ENCODE results near the gene ANKRD49. TPM values are rescaled to one million over a fixed set of nuclear protein-coding genes. Genes with fewer than 3 reads are reported as not detected.
"Not testable (repeated sequence)": the region's sequence is repeated elsewhere in the genome, so short reads cannot be mapped to it uniquely, and the experiment has no call there.

ANKRD49 gene
- total RNA-seq, 2 experiments from 2014 or later = 19.9 to 25.2 TPM

- H3K27me3 Mint-ChIP-seq (ENCODE audit: low read depth) = no peaks in the 10 kb centered on the region
- no peak overlapping the region for H3K4me3 Mint-ChIP-seq
- DNase-seq (no peak), ATAC-seq (no peak)
- CTCF ChIA-PET = no interaction called here
- H3K4me1 Mint-ChIP-seq (ENCODE audit: low read depth) = peaks cover 17% of the 10 kb centered on the region
- H3K36me3 Mint-ChIP-seq (ENCODE audit: low read depth) = peaks cover 53% of the 10 kb centered on the region
- H3K27ac Mint-ChIP-seq = no peak overlapping the region
- POLR2A ChIA-PET = no interaction called here
- H3K9me3 Mint-ChIP-seq (ENCODE audit: insufficient read depth) = no peaks in the 10 kb centered on the region
These were observed 24.4 kb upstream of the ANKRD49 start for GRCh38 chr11:94469416-94469815.

- Mint-ChIP-seq H3K36me3 (ENCODE audit: low read depth) (peaks cover 54% of the 10 kb centered on the region), H3K27ac (peak overlapping the region; percentile 71), H3K4me1 (ENCODE audit: low read depth) (peaks cover 27% of the 10 kb centered on the region), H3K4me3 (peak overlapping the region; percentile 27), H3K27me3 (ENCODE audit: low read depth) (no peaks in the 10 kb centered on the region), H3K9me3 (ENCODE audit: insufficient read depth) (no peaks in the 10 kb centered on the region)
- DNase-seq (peak; percentile 76), ATAC-seq (peak; percentile 82)
- ChIA-PET CTCF (no interaction called here), POLR2A (interaction anchor here (1.0 kb wide), 2 partner anchors 21 to 690 kb away, joined by 3 to 6 read pairs; partner anchors contain the start of genes ANKRD49 and MRE11)
These were observed 20.6 kb upstream of the ANKRD49 start for GRCh38 chr11:94472916-94473799.

GRCh38 chr11:94477624-94478023, 16.2 kb upstream of the ANKRD49 start:
- H3K9me3 Mint-ChIP-seq (ENCODE audit: insufficient read depth) = no peaks in the 10 kb centered on the region
- no peak overlapping the region for H3K27ac Mint-ChIP-seq
- peaks cover 27% of the 10 kb centered on the region for H3K4me1 Mint-ChIP-seq (ENCODE audit: low read depth)
- H3K36me3 Mint-ChIP-seq (ENCODE audit: low read depth) = peaks cover 52% of the 10 kb centered on the region
- H3K4me3 Mint-ChIP-seq = no peak overlapping the region
- H3K27me3 Mint-ChIP-seq (ENCODE audit: low read depth) = no peaks in the 10 kb centered on the region
- POLR2A ChIA-PET = no interaction called here
- CTCF ChIA-PET = interaction anchor here (1.0 kb wide), 1 partner anchor 51 kb away, joined by 3 read pairs; no protein-coding TSS in a partner anchor
- ATAC-seq (no peak), DNase-seq (no peak)

- Mint-ChIP-seq H3K27me3 (ENCODE audit: low read depth) (no peaks in the 10 kb centered on the region), H3K4me3 (no peak overlapping the region), H3K4me1 (ENCODE audit: low read depth) (peaks cover 8% of the 10 kb centered on the region), H3K36me3 (ENCODE audit: low read depth) (peaks cover 58% of the 10 kb centered on the region), H3K27ac (no peak overlapping the region), H3K9me3 (ENCODE audit: insufficient read depth) (no peaks in the 10 kb centered on the region)
- POLR2A ChIA-PET = no interaction called here
- DNase-seq = no peak
- ATAC-seq = no peak
- CTCF ChIA-PET = no interaction called here
These were observed 12.4 kb upstream of the ANKRD49 start for GRCh38 chr11:94481342-94481741.

- Mint-ChIP-seq H3K4me1 (ENCODE audit: low read depth) (no peaks in the 10 kb centered on the region), H3K9me3 (ENCODE audit: insufficient read depth) (no peaks in the 10 kb centered on the region), H3K27ac (no peak overlapping the region), H3K4me3 (no peak overlapping the region), H3K36me3 (ENCODE audit: low read depth) (peaks cover 74% of the 10 kb centered on the region), H3K27me3 (ENCODE audit: low read depth) (no peaks in the 10 kb centered on the region)
- no peak for ATAC-seq
- POLR2A ChIA-PET = no interaction called here
- CTCF ChIA-PET = no interaction called here
- no peak for DNase-seq
These were observed 7.7 kb upstream of the ANKRD49 start for GRCh38 chr11:94486068-94486467.

- ChIA-PET POLR2A (interaction anchor here (0.6 to 1.7 kb wide), 5 partner anchors 20 to 366 kb away, joined by 3 to 6 read pairs (median 5); partner anchors contain the start of gene PANX1), CTCF (no interaction called here)
- Mint-ChIP-seq H3K27ac (peak overlapping the region; percentile 92), H3K4me1 (ENCODE audit: low read depth) (peaks cover 30% of the 10 kb centered on the region), H3K9me3 (ENCODE audit: insufficient read depth) (no peaks in the 10 kb centered on the region), H3K27me3 (ENCODE audit: low read depth) (no peaks in the 10 kb centered on the region), H3K36me3 (ENCODE audit: low read depth) (peaks cover 32% of the 10 kb centered on the region), H3K4me3 (peak overlapping the region; percentile 96)
- ATAC-seq (peak; percentile 80), DNase-seq (no peak)
These were observed 419 bp downstream of the ANKRD49 start for GRCh38 chr11:94494126-94494680.

GRCh38 chr11:94500181-94500580, 6.4 kb downstream of the ANKRD49 start:
- Mint-ChIP-seq H3K27ac (no peak overlapping the region), H3K27me3 (ENCODE audit: low read depth) (no peaks in the 10 kb centered on the region), H3K4me1 (ENCODE audit: low read depth) (peaks cover 4% of the 10 kb centered on the region), H3K9me3 (ENCODE audit: insufficient read depth) (no peaks in the 10 kb centered on the region), H3K4me3 (no peak overlapping the region), H3K36me3 (ENCODE audit: low read depth) (peaks cover 38% of the 10 kb centered on the region)
- no peak for DNase-seq
- ChIA-PET CTCF (no interaction called here), POLR2A (no interaction called here)
- ATAC-seq = no peak

GRCh38 chr11:94501522-94501921, 7.7 kb downstream of the ANKRD49 start:
- Mint-ChIP-seq H3K36me3 (ENCODE audit: low read depth) (peaks cover 37% of the 10 kb centered on the region), H3K27ac (no peak overlapping the region), H3K9me3 (ENCODE audit: insufficient read depth) (no peaks in the 10 kb centered on the region), H3K4me1 (ENCODE audit: low read depth) (peaks cover 2% of the 10 kb centered on the region), H3K27me3 (ENCODE audit: low read depth) (no peaks in the 10 kb centered on the region), H3K4me3 (no peak overlapping the region)
- DNase-seq (no peak), ATAC-seq (no peak)
- ChIA-PET POLR2A (interaction anchor here (0.7 kb wide), 1 partner anchor 606 kb away, joined by 3 read pairs; no protein-coding TSS in a partner anchor), CTCF (interaction anchor here (1.6 to 2.2 kb wide), 3 partner anchors 22 to 606 kb away, joined by 4 to 7 read pairs (median 5); no protein-coding TSS in a partner anchor)

GRCh38 chr11:94504689-94505293, 11.0 kb downstream of the ANKRD49 start:
- DNase-seq = peak; percentile 31
- ATAC-seq = peak; percentile 55
- Mint-ChIP-seq H3K36me3 (ENCODE audit: low read depth) (peaks cover 12% of the 10 kb centered on the region), H3K9me3 (ENCODE audit: insufficient read depth) (no peaks in the 10 kb centered on the region), H3K27me3 (ENCODE audit: low read depth) (peaks cover 3% of the 10 kb centered on the region), H3K27ac (no peak overlapping the region), H3K4me1 (ENCODE audit: low read depth) (no peaks in the 10 kb centered on the region), H3K4me3 (no peak overlapping the region)
- POLR2A ChIA-PET = interaction anchor here (0.9 kb wide), 1 partner anchor 178 kb away, joined by 3 read pairs; no protein-coding TSS in a partner anchor
- CTCF ChIA-PET = interaction anchor here (0.5 to 2.6 kb wide), 15 partner anchors 9 to 766 kb away, joined by 3 to 18 read pairs (median 4); no protein-coding TSS in a partner anchor

- H3K9me3 Mint-ChIP-seq (ENCODE audit: insufficient read depth); H3K36me3 Mint-ChIP-seq (ENCODE audit: low read depth); H3K27ac Mint-ChIP-seq; H3K4me3 Mint-ChIP-seq; ATAC-seq; CTCF ChIA-PET; H3K4me1 Mint-ChIP-seq (ENCODE audit: low read depth); DNase-seq; POLR2A ChIA-PET: not testable (repeated sequence)
- H3K27me3 Mint-ChIP-seq (ENCODE audit: low read depth) = peaks cover 13% of the 10 kb centered on the region
These were observed 12.7 kb downstream of the ANKRD49 start for GRCh38 chr11:94506513-94506912.

- H3K9me3 Mint-ChIP-seq (ENCODE audit: insufficient read depth) = no peaks in the 10 kb centered on the region
- DNase-seq = no peak
- H3K27me3 Mint-ChIP-seq (ENCODE audit: low read depth) = peaks cover 19% of the 10 kb centered on the region
- CTCF ChIA-PET = interaction anchor here (1.6 kb wide), 1 partner anchor 612 kb away, joined by 5 read pairs; no protein-coding TSS in a partner anchor
- no peak for ATAC-seq
- no peaks in the 10 kb centered on the region for H3K36me3 Mint-ChIP-seq (ENCODE audit: low read depth)
- no peak overlapping the region for H3K4me3 Mint-ChIP-seq
- POLR2A ChIA-PET = no interaction called here
- H3K4me1 Mint-ChIP-seq (ENCODE audit: low read depth) = peaks cover 8% of the 10 kb centered on the region
- no peak overlapping the region for H3K27ac Mint-ChIP-seq
These were observed 13.7 kb downstream of the ANKRD49 start for GRCh38 chr11:94507485-94507884.

Measured in activated CD8-positive, alpha-beta T cell treated with anti-CD3 and anti-CD28 coated beads, Interleukin-2, amount 10 ng/mL, durations not matched to agents 7 days and 5 days (primary cell).